Activated CD8-positive, alpha-beta memory T cell treated with anti-CD3 and anti-CD28 coated beads for 1 hour (primary cell): ENCODE results near the gene TPM2.

Experiments
- DNase-seq, 2 donors: peaks; one replicate each; pipeline ENCODE4 v3.0.0-alpha.2; 2020; ENCODE audit warnings: low read depth in 1 of 2; ENCODE audit errors: extremely low read depth in 1 of 2

Gene TPM2

GRCh38 chr9:35718721-35719511 is 29.2 kb upstream of the TPM2 start:
- DNase-seq, result no peak

DNA sequence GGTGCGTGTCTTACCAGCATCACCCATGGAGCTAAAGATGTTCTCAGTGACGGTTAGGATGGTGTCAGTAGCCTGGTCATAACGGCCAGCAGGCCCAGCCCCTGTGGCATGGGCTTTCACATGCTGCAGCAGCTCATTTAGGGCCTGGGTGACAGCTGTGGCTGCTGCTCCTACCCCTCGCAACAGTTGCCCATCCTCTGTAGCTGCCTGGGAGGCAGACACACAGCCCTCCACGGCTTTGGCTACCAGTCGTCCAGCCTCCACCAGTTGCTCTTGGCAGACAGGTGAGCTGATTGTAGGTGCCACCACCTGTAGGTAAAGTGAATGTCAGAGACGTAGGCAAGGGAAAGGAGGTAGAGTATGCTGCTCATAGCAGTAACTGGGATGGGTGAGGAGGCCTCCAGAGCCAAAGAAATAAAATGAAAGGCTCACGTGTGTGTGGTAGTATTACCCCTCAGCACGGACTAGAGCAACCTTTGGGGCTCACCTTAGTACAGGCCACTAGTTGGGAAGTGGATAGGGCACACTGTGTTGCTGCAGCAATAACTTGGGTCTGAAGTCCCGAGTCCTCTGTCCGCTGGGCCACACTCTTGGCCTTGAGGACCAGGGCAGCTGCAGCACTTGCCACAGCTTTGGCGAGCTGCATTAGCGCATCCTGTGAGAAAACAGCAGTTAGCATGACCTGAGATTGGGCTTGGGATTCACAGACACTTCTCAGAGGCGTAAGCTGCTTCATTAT is 27.6 kb upstream of the TPM2 start:
- DNase-seq, result no peak

GRCh38 chr9:35716230-35716629 is 26.5 kb upstream of the TPM2 start:
- DNase-seq, result no peak

DNA sequence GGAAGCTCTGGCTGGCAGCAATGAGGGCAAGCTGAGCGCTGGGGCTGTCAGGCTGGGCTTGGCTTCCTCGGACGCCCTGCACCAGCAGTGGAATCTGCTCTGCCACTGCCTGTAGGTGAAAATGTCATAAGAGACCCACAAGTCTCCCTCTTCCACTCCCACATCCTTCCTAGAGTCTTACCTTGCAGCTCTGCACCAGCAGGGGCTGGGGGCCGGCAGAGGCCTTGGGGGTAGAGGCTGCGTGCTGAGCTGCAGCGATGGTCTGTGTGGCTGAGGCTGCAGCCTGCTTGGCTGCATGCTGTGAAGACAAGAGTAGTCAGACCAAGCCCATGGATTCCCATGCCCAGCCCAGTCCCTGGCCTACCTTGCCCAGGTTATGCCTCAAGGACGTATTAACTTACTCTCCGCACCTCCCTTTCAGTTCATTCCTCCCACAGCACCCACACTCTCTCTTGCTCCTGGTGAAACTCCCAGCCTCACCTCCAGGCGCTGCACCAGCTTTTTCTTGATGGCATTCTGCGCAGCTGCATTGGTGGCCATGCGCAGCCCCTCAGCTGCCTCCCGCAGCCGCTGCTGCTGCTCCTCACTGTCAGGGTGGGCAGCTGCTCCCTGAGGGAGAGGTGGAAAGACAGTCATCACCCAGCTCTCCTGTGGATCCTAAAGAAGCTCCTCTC is 25.0 kb upstream of the TPM2 start:
- DNase-seq, result no peak

DNA sequence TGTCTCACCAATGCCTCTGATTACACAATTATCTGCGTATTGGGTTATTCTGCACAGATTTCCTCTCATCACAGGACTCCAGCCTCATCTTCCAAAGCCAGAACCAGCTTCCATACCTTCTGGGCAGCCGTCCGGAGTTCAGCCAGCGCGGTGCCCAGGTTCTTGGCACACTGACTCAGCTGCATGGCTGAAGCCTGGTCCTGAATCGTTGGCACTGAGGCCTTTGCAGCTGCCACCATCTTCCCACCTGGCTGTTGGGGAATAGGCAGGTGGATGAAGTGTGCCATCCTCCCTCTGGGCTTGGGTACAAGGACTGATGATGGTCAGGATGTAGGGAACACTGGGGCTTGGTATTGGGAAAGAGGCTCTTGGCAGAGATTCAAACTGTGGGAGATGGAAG is 24.4 kb upstream of the TPM2 start:
- DNase-seq, result no peak

- DNase-seq, result no peak
Observed at GRCh38 chr9:35713578-35713977, 23.9 kb upstream of the TPM2 start.

DNA sequence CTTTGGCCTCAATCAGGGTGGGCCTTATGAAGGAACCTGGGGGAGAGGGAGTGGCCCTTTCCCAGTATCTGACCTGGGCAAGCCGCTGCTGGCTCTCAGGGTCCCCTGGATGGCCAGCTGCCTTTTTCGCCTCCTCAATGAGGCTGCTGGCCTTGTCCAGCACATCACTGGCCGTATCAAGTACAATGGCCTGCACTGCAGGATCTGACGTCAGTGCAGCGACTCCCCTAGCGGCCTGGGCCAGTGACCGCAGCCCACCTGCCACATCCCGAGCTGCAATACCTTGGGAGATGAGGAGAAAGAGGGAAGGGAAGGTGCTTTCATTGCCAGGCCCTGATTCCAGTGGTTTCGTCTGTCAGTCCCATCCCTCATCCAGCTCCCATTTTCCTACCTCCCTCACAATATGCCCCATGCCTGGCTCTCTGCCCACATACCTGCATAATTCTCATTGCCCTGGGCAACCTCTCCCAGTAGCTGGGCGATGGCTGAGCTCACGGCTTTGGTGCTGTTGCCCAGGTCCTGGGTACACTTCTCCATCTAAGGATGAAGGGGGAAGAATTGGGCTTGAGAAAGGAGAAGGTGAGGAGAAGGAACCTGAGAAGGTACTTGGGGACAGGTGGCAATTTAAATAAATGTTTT is 23.2 kb upstream of the TPM2 start:
- DNase-seq, result no peak

GRCh38 chr9:35711501-35712428 is 22.0 kb upstream of the TPM2 start:
- DNase-seq, result no peak

- no peak for DNase-seq
Observed at GRCh38 chr9:35710818-35711500, 21.2 kb upstream of the TPM2 start.

- no peak for DNase-seq
Observed at GRCh38 chr9:35708146-35708545, 18.4 kb upstream of the TPM2 start.

DNA sequence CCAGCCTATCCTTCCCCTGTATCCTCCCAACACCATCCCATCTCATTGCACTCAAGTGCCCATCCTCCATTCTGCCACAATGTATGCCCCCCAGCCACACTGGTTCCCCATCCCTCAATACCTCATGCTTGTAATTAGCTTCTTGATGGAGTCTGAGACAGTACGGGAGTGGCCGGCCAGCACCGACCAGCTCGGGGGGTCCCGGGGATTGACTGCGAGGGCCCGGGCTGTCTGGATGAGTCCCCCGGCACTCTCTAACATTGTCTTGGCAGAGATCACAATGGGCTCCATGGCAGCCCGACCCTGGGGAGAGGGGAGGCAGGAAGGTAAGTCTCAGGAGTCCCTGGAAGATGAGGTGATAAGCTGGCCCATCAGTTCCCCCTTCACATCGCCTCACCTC is 17.2 kb upstream of the TPM2 start:
- no peak for DNase-seq

DNA sequence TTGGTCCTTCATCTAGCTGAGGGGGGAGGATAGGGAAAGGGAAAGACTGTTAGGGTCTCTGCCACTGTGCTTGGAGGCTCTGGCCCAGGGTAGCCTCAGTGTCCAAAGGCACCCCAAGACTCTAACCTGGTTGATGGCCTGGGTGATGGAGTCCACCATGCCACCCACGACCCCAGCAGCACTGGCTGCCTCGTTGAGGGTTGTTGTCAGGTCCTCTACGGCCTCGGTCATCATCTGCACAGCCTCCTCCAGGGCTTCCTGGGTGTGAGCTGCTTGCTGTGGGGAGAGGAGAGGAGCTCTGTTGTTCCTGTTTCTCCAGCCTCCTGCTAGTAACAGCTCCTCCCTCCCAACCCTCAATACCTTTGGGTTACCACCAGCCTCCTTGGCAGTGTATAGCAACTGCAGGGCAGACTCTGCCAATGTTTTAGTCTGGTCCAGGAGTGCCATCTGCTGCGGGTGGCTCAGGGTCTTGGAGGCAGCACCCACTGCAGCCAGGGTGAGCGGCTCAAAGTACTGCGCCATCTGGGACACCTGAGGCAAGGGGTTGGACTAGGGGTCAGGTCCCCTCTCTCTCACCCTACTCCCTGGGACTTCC is 16.2 kb upstream of the TPM2 start:
- DNase-seq, result no peak

- no peak for DNase-seq
Observed at GRCh38 chr9:35705372-35705771, 15.6 kb upstream of the TPM2 start.

GRCh38 chr9:35703906-35704672 is 14.4 kb upstream of the TPM2 start:
- no peak for DNase-seq

DNA sequence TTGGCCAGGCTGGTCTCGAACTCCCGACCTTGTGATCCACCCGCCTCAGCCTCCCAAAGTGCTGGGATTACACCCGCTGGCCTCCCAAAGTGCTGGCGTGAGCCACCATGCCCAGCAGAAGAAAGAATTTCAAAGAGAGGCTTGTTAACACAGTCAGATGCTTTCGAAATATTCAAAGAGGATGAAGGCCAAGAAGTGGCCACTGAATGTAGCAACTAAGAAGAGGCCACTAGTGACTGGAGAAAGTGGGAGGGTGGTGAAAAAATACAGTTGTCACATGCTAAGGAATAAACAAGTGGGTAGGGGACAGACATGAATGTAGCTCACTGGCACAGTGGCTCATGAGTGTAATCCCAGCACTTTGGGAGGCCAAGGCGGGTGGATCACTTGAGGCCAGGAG is 13.0 kb upstream of the TPM2 start:
- no peak for DNase-seq

GRCh38 chr9:35700942-35701341 is 11.2 kb upstream of the TPM2 start:
- DNase-seq, result no peak

DNA sequence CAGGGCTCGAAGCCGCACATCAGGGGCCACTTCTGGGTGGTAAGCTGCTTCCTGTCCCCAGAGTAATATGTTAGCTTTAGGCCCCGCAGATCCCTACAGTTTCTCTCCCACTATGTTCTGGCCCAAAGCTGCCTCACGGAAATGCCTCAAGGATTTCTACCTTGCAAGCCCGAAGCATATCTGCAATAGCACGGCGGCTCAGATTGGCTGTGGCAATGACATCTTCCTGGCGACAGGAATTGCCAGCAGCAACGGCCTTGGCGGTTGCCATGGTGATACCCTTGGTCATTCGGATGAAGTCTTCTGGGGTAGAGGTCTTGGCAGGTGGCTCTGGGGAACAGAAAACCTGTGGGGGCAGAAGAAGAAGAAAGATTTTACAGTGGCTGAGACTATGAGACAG is 10.3 kb upstream of the TPM2 start:
- DNase-seq, result no peak

DNA sequence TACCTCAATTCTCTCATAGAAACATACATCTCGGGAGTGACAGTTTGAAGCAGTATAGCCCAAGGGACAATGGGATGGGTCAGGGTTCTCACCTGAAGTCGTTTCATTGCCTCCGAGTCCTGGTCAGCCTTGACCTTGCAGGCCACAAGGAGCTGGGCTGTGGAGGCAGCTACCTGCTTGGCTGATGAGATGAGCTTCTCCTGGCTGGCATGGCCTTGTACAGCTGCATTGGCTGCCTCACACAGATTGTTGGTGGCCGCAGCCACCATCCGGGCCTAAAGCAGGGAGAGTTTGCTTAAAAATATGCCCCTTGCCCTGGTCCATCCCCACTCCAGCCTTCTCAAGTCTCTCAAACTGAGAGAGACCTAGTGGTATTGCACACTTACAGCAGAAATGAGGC is 8.5 kb upstream of the TPM2 start:
- DNase-seq, result no peak

GRCh38 chr9:35697486-35697885 is 7.8 kb upstream of the TPM2 start:
- DNase-seq, result no peak
